ENCODE data around the gene MCM3AP. TPM values are rescaled to one million over a fixed set of nuclear protein-coding genes. Genes with fewer than 3 reads are reported as not detected.

Gene MCM3AP
- total RNA-seq, 4 donors from 2014 or later = 96.7 to 178 (median 148) TPM

- H3K36me3 ChIP-seq = peaks cover 0 to 93% (median 0%) of the 10 kb centered on the region in 3 donors
- H3K27me3 ChIP-seq = no peaks in the 10 kb centered on the region
- H3K4me1 ChIP-seq = no peaks in the 10 kb centered on the region
- H3K9me3 ChIP-seq = no peaks in the 10 kb centered on the region
- H3K27ac ChIP-seq = no peak overlapping the region
- TF ChIP-seq CTCF (IDR thresholded peaks at IDR 0.05) (no peak), POLR2A (IDR thresholded peaks at IDR 0.05) (no peak)
- H3K4me3 ChIP-seq = no peak overlapping the region
- DNase-seq = no peak
Observed at GRCh38 chr21:46248422-46248782, 37.0 kb downstream of the MCM3AP start.

GRCh38 chr21:46247699-46248421 is 37.6 kb downstream of the MCM3AP start:
- Histone ChIP-seq H3K27ac (no peak overlapping the region), H3K9me3 (no peaks in the 10 kb centered on the region), H3K4me1 (no peaks in the 10 kb centered on the region), H3K27me3 (no peaks in the 10 kb centered on the region), H3K4me3 (no peak overlapping the region), H3K36me3 (peaks cover 0 to 93% (median 0%) of the 10 kb centered on the region in 3 donors)
- TF ChIP-seq POLR2A (IDR thresholded peaks at IDR 0.05) (no peak), CTCF (IDR thresholded peaks at IDR 0.05) (no peak)
- no peak for DNase-seq

GRCh38 chr21:46246345-46246744 is 39.1 kb downstream of the MCM3AP start:
- Histone ChIP-seq H3K4me1 (no peaks in the 10 kb centered on the region), H3K9me3 (no peaks in the 10 kb centered on the region), H3K4me3 (no peak overlapping the region), H3K27me3 (no peaks in the 10 kb centered on the region), H3K27ac (no peak overlapping the region), H3K36me3 (peaks cover 0 to 94% (median 0%) of the 10 kb centered on the region in 3 donors)
- TF ChIP-seq POLR2A (IDR thresholded peaks at IDR 0.05) (no peak), CTCF (IDR thresholded peaks at IDR 0.05) (no peak)
- DNase-seq = no peak

- Histone ChIP-seq H3K4me3 (no peak overlapping the region), H3K27me3 (no peaks in the 10 kb centered on the region), H3K4me1 (no peaks in the 10 kb centered on the region), H3K36me3 (peaks cover 0 to 94% (median 0%) of the 10 kb centered on the region in 3 donors), H3K27ac (no peak overlapping the region), H3K9me3 (no peaks in the 10 kb centered on the region)
- TF ChIP-seq POLR2A (IDR thresholded peaks at IDR 0.05) (no peak), CTCF (IDR thresholded peaks at IDR 0.05) (no peak)
- DNase-seq = no peak
Observed at GRCh38 chr21:46245213-46245915, 40.0 kb downstream of the MCM3AP start.

GRCh38 chr21:46244602-46245001 is 40.8 kb downstream of the MCM3AP start:
- Histone ChIP-seq H3K27ac (no peak overlapping the region), H3K36me3 (peaks cover 0 to 96% (median 0%) of the 10 kb centered on the region in 3 donors), H3K27me3 (no peaks in the 10 kb centered on the region), H3K9me3 (no peaks in the 10 kb centered on the region), H3K4me3 (no peak overlapping the region), H3K4me1 (no peaks in the 10 kb centered on the region)
- no peak for DNase-seq
- TF ChIP-seq CTCF (IDR thresholded peaks at IDR 0.05) (no peak), POLR2A (IDR thresholded peaks at IDR 0.05) (no peak)

Measured in Peyer's patch (tissue), 4 donors.